Testis (tissue), 2 donors: ENCODE measurements around the gene SOSTDC1.

Source experiments
- POLR2A ChIP-seq: fragments of 450-650 bp; IDR thresholded peaks from one replicate; pipeline ENCODE4 v1.6.1; 2017; ENCODE audit warnings: antibody characterized with exemption, mild to moderate bottlenecking, moderate library complexity
- TF ChIP-seq, protein P1 (sequence below), 3 experiments: fragments of 450-650 bp in 2 of 3; fragments of 200-600 bp in 1 of 3; sonication (generic) in 1 of 3; IDR thresholded peaks; one replicate each; pipeline ENCODE4 v1.5.1; 2016 to 2019; ENCODE audit warnings: antibody characterized with exemption in 3 of 3, mild to moderate bottlenecking in 2 of 3, moderate library complexity in 1 of 3

DNA sequence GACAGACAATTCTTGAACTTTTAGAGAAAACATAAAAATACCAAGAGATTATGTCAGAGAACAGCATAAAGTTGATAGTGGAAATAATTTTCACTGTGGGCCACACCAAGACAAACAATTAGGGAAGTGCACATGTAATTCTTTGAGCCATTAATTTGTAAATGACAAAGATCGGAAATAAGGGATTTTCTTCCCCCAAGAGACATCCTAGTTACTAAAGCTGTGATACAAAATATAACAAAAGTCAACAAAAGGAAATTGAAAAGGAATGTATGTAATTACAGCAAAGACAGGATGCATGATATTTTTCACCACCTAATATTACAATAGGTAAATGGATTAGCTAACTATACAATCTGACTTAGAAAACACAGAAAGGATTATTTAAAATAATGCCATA is 48.7 kb upstream of the SOSTDC1 start:
- TF ChIP-seq, protein P1, sequence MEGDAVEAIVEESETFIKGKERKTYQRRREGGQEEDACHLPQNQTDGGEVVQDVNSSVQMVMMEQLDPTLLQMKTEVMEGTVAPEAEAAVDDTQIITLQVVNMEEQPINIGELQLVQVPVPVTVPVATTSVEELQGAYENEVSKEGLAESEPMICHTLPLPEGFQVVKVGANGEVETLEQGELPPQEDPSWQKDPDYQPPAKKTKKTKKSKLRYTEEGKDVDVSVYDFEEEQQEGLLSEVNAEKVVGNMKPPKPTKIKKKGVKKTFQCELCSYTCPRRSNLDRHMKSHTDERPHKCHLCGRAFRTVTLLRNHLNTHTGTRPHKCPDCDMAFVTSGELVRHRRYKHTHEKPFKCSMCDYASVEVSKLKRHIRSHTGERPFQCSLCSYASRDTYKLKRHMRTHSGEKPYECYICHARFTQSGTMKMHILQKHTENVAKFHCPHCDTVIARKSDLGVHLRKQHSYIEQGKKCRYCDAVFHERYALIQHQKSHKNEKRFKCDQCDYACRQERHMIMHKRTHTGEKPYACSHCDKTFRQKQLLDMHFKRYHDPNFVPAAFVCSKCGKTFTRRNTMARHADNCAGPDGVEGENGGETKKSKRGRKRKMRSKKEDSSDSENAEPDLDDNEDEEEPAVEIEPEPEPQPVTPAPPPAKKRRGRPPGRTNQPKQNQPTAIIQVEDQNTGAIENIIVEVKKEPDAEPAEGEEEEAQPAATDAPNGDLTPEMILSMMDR (IDR thresholded peaks at IDR 0.05) = no peak
- no peak for TF ChIP-seq POLR2A
